Ishikawa (cell line): ENCODE results near the gene LRRC8D.

Source experiments
- CEBPB ChIP-seq: IDR thresholded peaks from 2 replicates; pipeline ENCODE4 v1.6.1; 2012
- EP300 ChIP-seq: IDR thresholded peaks from 2 replicates; pipeline ENCODE4 v1.6.1; 2012; ENCODE audit warnings: borderline replicate concordance
- FOXM1 ChIP-seq: IDR thresholded peaks from 2 replicates; pipeline ENCODE4 v1.6.1; 2012; ENCODE audit warnings: low read depth, borderline replicate concordance
- NFIC ChIP-seq: IDR thresholded peaks from 2 replicates; pipeline ENCODE4 v1.6.1; 2012
- REST ChIP-seq: IDR thresholded peaks from 2 replicates; pipeline ENCODE4 v1.6.1; 2012; ENCODE audit warnings: low read depth, mild to moderate bottlenecking
- TAF1 ChIP-seq: IDR thresholded peaks from 2 replicates; pipeline ENCODE4 v1.6.1; 2012; ENCODE audit warnings: low read depth, mild to moderate bottlenecking
- TEAD4 ChIP-seq: IDR thresholded peaks from 2 replicates; pipeline ENCODE4 v1.6.1; 2012
- YY1 ChIP-seq: IDR thresholded peaks from 2 replicates; pipeline ENCODE4 v1.6.1; 2012; ENCODE audit warnings: low read depth
- ZBTB7A ChIP-seq: IDR thresholded peaks from 2 replicates; pipeline ENCODE4 v1.6.1; 2012; ENCODE audit warnings: low read depth
- TF ChIP-seq, protein P1 (sequence below): IDR thresholded peaks from 2 replicates; pipeline ENCODE4 v1.6.1; 2012

- no peak for TF ChIP-seq FOXM1
- TF ChIP-seq EP300: no peak
- TF ChIP-seq REST: no peak
- no peak for TF ChIP-seq NFIC
- no peak for TF ChIP-seq TAF1
- no peak for TF ChIP-seq YY1
- TF ChIP-seq TEAD4: no peak
- TF ChIP-seq, protein P1, sequence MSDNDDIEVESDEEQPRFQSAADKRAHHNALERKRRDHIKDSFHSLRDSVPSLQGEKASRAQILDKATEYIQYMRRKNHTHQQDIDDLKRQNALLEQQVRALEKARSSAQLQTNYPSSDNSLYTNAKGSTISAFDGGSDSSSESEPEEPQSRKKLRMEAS: no peak
- TF ChIP-seq CEBPB: no peak
- TF ChIP-seq ZBTB7A: no peak
These were observed 55.6 kb downstream of the LRRC8D start for GRCh38 chr1:89876463-89876862.
